Measurements from ENCODE around the gene MYO10.

MYO10 gene

DNA sequence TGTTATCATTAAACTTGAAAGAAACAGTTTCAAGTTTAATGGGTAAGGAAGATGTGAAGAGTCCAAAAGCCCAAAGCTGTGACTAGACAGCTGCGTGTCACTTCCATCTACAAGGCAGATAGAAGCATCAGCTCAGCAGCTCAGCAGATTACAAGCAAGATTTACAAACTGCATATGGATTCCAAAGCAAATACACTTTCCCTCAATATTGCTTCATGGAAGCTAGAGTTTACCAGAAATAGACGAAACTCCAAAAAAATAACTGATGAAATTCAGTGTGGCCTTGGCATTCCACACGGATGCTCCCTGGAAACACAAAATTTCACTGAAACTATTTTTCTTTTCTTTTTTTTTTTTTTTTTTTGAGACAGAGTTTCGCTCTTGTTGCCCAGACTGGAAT lies 17.9 kb downstream of the MYO10 start:
- DNase-seq (ENCODE audit: low read depth in 2 of 3, low spot score in 2 of 3) = no peak

DNA sequence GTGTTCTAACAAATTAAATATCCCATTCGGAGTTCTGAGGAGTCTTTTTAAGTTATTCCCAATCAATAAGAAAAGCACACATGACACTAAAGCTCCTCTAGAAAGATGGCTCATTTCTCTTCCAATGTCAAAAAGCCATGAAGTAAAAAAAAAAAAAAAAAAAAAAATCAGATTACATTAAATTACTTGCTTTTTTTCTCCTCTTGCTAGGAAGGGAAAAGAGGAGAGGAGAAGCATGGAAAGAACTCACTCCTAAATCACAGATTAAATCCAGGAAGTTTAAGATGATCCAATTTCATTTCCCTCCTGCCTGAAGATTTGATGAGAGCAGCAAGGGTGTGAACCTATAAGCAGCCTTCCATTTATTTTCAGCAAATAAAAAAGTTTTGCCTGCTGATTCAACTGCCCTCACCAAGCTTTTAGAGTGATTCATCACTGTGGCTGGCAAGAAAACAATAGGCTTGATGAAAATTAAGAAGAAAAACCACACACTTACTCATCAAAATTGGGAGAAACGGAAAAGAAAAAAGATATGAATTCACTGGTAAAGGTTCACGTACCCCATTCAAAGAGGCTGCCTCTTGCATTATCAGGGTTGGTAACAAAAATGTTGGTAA lies 19.7 kb downstream of the MYO10 start:
- DNase-seq (ENCODE audit: low read depth in 2 of 3, low spot score in 2 of 3) = no peak

DNA sequence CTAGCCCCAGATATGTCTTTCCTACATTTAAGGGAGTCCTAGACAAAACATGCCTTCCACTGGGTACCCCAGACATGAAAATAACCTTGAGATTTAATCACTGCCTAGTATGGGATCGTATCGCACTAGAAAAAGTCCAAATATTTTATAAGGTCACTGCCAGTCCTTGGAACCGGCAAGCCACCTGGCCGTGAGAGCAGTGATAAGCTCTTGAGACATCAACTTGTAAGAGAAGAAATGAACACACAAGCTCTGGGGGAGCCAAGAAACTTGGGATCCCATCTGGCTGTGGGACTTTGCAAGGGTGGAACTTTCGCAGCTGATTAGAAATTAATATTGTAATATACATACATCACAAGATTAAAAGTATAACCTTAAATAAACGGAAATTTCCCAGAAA lies 21.5 kb downstream of the MYO10 start:
- no peak for DNase-seq (ENCODE audit: low read depth in 2 of 3, low spot score in 2 of 3)

DNA sequence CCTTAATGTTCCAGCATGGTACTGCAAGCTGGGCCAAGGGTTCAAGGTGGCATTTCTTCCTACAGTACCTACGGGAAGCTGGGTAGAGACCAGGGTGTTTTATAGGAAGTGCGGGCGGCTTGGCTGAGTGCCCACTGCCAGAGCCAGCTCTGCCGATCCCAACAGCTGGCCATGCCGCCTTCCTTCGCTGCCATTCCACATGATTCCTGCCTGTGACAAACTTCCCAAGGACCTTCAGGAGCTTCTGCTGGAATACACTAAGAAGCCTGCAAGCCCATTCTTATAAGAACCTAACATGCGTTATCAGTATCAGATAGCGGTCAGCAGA lies 22.0 kb downstream of the MYO10 start:
- no peak for DNase-seq (ENCODE audit: low read depth in 2 of 3, low spot score in 2 of 3)

DNA sequence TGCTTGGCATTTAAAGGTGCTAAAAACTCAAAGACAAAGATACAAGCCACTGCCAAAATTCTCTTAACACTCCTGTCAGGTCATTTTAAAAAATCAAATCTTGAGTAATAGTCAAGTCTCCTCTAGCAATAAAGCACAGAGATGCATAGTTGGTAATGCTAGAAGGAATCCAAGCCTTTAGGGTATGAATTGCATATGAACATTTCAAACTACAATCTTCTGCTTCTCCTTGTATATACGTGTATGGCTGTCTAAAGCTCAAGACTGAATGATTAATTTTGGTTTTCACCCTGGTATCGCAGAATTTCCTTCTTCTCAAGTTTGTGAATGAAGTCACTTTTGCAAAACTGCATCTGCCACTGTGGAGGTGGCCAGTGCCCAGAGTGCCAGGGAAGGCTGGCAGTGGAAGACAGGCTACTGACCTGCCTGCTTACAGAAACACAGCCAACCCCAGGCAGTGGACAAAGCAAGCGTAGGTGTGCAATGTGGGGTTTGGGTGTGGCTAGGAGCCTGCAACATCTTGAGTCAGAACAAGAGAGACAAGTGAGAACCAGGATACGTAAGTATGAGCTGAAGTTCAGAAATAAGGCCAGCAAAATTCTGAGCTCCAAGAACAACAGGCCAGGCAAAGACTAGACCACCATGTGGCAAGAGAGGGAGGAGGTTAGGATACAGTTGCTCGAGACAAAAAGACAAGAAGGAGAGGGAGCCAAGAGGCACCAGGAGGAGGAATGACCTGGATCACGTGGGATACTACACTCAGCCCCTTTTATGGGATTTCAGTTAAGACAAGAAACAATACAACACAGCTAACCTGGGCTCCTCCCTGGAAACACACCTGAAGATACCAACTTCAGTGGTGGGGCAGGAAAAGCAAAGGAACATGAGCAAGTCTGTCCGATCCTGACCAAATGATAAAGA lies 22.6 kb downstream of the MYO10 start:
- no peak for DNase-seq (ENCODE audit: low read depth in 2 of 3, low spot score in 2 of 3)

DNA sequence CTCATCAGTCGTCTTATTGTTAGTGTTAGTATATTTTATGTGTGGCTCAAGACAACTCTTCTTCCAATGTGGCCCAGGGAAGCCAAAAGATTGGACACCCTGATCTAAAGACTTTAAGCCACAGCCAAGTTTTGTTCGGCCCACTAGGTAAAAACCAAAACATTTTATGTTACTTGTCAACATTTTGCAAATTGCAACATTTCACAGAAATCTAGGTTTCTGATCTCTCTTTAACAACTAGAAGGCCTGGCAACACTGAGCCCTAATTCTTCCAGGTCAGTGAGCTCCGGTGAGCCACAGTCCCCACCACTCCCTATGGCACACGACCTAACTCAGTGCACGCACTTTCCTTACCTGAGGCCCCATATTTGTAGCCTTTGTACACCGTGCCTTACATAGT lies 24.0 kb downstream of the MYO10 start:
- no peak for DNase-seq (ENCODE audit: low read depth in 2 of 3, low spot score in 2 of 3)

DNA sequence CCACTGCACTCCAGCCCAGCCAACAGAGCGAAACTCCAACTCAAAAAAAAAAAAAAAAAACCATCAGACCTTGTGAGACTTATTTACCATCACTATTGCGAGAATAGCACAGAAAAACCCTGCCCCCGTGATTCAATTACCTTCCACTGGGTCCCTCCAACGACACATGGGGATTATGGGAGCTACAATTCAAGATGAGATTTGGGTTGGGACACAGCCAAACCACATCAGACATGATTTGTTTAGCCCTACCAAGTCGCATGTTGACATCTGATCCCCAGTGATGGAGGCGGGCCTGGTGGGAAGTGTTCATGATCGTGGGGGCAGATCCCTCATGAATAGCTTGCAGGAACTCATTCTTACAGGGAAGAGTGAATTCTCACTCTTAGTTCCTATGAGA lies 26.6 kb downstream of the MYO10 start:
- DNase-seq (ENCODE audit: low read depth in 2 of 3, low spot score in 2 of 3) = no peak

DNA sequence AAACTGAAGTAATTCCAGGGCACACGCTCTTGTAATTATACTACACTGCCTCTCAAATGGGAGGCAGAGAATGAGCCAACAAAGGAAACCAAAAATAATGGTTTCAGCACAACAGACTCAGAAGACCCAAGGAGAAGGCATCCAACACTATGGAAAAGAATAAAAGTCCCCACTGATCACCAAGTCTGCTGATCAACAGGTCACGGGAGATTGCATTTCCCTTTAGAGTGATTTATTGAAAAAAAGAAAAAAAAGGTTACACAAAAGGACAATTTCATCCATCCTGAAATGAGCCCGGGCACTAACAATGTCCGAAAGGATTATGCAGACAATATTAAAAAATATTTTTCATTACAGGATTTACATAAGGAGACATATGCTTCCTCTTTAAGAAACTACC lies 28.8 kb downstream of the MYO10 start:
- no peak for DNase-seq (ENCODE audit: low read depth in 2 of 3, low spot score in 2 of 3)

DNA sequence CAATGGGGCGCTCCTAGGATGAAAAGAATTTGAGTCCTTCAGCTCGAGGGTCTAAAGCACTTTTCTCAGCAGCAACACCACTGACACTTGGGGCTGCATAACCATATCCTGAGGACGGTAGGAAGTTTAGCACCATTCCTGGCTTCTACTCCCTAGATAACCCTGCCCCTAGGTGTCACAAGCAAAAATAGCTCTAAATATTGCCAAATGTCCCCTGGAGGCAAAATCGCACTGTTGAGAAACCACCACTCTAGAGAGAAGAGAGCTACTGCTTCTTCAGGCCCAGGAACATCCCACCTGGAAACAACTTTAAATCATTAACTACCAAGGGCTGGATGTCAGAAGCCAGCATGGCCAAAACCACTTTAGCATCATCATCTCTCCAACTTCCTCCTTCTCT lies 29.8 kb downstream of the MYO10 start:
- DNase-seq (ENCODE audit: low read depth in 2 of 3, low spot score in 2 of 3) = no peak

DNA sequence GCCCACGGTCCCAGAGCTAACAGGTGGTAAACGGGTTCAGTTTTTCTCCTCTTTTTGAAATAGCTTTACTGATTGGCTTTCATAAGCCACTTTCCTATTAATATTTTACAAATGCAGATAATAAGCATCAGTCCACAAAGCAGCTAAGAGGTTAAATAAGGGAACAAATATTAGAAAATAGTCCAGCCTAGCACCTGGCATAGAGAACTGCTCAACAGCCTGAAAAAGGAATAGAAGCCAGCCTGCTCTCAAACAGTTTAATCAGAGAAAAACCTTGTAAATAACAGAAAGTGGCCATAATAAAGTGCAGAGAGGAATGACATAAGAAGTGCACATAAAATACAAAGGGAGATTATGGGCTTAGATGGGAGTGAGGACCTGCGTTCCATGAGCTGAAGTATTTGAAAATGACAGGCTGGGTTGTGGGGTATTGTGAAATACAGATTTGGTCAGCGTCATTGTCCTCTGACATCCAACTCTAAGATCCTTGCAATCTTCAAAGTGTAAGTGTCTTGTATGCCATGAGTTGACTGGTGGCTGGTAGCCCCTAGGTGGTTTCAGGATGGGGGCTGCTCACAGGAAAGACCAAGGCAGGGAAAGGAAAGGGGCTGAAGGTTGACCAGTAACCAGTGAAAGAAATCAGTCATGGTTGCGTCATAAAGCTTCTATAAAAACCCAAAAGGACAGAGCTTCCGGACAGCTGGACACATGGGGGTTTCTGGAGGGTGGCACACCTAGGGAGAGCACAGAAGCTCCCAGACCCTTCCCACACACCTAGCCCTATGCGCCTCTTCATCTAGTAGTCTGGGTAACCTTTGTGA lies 32.4 kb downstream of the MYO10 start:
- no peak for DNase-seq (ENCODE audit: low read depth in 2 of 3, low spot score in 2 of 3)

DNA sequence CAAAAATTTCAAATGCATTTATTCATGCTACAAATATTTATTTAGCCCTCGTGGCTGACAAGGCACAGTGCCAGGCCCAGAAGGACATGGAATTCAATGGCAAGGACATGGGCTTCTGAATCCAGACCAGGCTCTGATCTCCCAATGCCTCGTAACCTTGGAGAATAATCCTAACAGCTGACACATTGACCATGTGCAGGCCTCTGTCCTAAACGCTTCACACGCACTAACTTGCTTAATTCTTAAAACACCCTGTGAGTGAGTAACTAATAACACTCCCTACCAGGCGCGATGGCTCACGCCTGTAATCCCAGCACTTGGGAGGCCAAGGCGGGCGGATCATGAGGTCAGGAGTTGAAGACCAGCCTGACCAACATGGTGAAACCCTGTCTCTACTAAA lies 33.2 kb downstream of the MYO10 start:
- DNase-seq (ENCODE audit: low read depth in 2 of 3, low spot score in 2 of 3) = no peak

DNA sequence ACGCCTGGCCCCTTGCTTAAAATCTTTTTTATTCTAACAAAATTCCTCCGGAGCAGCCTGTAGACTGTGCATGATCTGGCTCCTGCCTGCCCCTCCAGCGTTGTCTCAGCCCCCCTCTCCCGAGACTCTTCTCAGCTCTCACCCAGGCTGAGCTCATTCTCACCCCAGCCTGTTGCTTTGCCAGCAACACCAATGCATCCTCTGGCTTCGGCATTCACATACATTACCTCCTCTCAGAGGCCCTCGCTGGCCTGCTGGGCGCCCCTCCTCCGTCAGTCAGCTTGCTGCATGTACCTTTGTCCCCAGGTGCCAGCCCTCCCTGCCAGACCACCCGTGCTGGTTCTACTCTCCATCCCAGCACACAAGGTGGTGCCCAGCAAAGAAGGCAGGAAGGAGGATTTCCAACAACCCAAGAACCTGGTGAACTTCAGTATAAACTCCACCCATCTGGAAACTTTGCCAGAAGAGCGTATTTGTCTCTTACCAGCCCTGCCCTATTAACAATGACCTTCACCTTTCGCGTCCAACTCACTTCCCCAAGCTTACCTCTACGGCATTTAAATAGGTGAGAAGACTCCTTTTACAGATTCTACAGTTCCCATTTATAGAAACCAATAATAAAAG lies 35.0 kb downstream of the MYO10 start:
- no peak for DNase-seq (ENCODE audit: low read depth in 2 of 3, low spot score in 2 of 3)

DNA sequence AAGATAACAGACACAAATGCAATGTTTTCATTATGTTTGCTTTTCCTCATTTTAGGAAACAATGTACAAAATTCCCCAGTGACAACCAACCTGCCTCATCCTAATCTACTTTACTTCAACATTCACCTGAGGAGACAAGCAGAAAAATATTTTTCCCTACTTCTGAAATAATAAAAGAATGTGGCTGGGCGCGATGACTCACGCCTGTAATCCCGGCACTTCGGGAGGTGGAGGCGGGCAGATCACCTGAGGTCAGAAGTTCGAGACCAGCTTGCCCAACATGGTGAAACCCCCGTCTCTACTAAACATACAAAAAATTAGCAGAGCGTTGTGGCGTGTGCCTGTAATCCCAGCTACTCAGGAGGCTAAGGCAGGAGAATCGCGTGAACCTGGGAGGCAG lies 36.9 kb downstream of the MYO10 start:
- no peak for DNase-seq (ENCODE audit: low read depth in 2 of 3, low spot score in 2 of 3)

DNA sequence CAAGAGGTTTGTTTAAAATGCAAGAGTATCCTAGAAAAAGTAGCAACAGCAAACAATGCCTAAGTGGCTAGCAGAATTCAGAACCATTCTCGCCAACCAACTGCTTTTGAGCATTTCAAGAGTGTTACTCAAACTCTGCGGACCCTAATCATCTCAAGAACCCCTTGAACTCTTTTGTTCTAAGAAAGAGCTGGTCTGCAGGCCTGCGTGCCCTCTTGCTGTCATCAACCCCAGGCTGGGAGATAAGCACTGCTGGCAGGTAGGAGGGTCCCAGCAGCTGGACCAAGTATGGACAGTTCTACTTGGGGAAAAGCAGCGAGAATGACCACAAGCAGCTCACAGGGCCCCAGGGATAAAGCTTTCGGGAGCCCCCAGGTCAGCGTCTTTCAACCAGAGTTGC lies 38.3 kb downstream of the MYO10 start:
- no peak for DNase-seq (ENCODE audit: low read depth in 2 of 3, low spot score in 2 of 3)

DNA sequence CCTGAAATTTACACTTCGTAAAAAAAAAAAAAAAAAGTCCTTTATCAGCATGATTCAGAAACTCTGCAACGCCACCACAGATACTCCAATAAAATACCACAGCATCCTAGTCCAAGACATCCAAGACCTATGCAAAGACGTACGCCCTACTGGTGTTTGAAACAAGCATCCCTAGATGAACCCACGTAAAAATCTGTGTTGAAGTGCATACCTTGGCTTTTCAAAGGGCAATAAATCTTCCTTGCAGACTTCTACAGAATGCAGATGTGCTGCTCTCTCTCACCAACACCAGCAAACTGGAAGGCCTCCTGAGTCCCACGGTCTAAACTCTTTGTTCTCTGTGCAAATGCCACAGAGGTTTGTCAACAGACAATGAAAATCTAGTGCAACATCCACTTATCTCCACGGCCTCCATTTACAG lies 38.8 kb downstream of the MYO10 start:
- no peak for DNase-seq (ENCODE audit: low read depth in 2 of 3, low spot score in 2 of 3)

DNA sequence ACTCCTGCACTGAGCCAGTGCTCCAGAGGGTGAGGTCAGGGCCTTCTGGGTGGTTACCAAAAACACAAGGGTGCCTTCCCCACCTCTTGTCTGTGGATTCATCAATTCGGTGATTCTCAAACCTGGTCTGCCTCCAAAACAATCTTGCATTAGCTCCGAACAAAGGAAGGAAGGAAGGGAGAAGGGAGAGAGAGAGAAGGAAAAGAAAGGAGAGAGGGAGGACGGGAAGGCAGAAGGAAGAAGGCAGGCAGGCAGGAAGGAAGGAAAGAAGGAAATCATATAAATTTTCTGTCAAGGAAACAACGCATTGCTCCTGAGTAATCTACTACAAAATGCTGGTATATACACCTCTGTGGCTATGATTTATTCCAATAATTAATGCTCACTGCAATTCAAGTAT lies 39.3 kb downstream of the MYO10 start:
- no peak for DNase-seq (ENCODE audit: low read depth in 2 of 3, low spot score in 2 of 3)

DNA sequence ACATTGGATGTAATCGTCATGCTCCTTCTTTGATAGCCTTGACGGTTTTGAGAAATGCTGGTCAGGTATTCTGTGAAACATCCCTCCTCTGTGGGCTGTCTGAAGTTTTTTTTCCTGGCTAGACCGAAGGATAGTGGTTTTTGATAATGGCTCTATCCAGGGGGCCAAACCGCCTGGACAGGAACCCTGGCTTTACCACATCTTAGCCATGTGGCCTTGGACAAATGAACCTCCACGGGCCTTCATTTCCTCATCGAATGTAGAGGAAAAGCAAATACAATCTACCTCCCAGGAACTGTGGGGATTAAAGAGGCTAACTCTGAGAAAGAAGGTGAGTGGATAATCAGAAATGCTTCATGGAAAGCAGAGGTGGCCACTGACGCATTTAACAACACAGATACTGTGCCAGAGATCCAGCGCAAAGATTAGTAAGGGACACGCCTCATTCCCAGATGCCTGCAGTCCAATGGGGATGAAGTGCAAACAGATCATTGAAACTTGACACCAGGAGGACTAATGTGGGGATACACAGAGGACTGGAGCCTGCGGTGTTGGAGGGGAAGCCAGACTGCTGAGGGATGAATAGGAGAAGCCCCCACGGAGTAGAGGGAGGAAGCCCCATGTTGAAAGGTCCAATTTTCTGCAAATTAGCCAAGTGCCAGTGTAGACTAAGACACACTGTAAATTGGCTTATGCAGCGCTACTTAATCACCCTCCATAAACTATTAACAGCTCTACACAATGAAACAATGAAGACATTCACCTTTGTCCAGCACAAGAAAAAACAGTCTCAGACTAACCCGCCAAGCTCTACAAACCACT lies 41.6 kb downstream of the MYO10 start:
- DNase-seq (ENCODE audit: low read depth in 2 of 3, low spot score in 2 of 3) = no peak

DNA sequence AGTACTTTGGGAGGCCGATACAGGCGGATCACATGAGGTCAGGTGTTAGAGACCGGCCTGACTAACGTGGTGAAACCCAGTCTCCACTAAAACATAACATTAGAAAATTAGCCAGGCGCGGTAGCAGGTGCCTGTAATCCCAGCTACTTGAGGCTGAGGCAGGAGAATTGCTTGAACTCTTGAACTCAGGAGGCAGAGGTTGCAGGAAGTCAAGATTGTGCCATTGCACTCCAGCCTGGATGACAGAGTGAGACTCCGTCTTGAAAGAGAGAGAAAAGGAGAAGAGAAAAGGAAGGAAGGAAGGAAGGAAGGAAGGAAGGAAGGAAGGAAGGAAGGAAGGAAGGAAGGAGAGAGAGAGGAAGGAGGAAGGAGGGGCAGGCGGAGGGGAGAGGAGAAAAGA lies 45.1 kb downstream of the MYO10 start:
- DNase-seq (ENCODE audit: low read depth in 2 of 3, low spot score in 2 of 3) = no peak

DNA sequence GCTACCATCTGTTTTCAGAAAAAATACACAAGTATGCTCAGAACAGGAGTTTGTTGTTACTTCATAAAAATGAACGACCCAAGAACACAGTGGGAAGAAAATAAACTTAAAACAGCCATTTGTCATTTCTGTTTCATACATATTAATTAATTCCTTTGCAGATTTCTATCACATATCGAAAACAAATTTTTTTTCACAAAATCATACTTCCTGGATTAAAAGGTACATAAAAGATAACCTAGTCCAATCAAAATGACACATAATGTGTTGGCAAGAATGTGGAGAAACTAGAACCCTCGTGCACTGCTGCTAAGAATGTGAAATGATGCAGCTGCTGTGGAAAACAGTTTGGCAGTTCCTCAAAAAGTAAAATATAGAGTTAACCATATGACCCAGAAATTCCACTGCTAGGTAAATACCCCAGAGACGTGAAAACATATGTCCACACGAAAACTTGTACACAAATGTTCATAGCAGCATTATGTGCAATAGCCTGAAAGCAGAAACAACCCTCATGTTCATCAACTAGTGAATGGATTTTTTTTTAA lies 46.0 kb downstream of the MYO10 start:
- no peak for DNase-seq (ENCODE audit: low read depth in 2 of 3, low spot score in 2 of 3)

DNA sequence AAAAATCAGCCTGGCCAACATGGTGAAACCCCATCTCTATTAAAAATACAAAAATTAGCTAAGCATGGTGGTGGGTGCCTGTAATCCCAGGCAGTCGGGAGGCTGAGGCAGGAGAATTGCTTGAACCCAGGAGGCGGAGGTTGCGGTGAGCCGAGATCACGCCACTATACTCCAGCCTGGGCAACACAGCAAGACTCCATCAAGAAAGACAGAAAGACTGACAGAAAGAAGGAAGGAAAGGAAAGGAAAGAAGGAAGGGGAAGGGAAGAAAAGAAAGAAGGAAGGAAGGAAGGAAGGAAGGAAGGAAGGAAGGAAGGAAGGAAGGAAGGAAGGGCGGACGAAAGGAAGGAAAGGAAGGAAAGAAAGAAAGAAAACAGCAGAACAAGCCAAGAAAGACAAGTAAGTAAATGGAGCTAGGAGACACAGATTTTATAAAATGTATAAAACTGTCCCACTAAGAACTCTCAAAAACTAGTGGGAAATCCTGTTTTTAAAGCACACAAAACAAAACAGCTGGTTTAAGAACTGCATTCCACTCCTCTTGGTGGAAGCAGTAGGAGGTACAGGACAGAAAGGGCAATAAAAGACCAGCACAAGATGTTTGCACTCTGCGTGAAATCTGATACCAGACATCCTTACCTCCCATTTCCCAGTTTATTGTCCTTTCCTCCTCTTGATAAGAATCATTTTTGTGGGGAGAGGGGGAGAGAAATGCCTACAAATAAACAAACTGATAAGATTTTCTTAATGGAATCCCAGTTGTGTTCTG lies 46.7 kb downstream of the MYO10 start:
- DNase-seq (ENCODE audit: low read depth in 2 of 3, low spot score in 2 of 3) = no peak
